Pancreas (tissue), 10 donors: ENCODE measurements around the gene LHX6. TPM values are rescaled to one million over a fixed set of nuclear protein-coding genes. Genes with fewer than 3 reads are reported as not detected.

Experiments
- ATAC-seq, 4 donors: fragments of 200-7000 bp; cut with Tn5 transposase; one replicate each; pipeline versions ENCODE4 v1.8.0 to v1.9.1; 2020; ENCODE audit warnings: mild to moderate bottlenecking in 4 of 4, moderate library complexity in 4 of 4
- DNase-seq, 6 donors: peaks; one replicate each; pipeline ENCODE4 v3.0.0-alpha.2; 2020
- FAIRE-seq: peaks from 2 replicates; lab custom pipeline; 2012; peaks lifted over from hg19 to GRCh38; lab: Jason Lieb, UNC
- H3K27ac ChIP-seq, 4 donors: fragments of 200-600 bp; sonication (generic); 1 replicate in 3 of 4; 2 replicates in 1 of 4; pipeline versions ENCODE4 v1.5.0 to v1.8.0; 2020
- H3K27me3 ChIP-seq, 4 donors: fragments of 200-600 bp; one replicate each; pipeline ENCODE4 v1.8.0; 2021
- H3K36me3 ChIP-seq, 3 donors: fragments of 200-600 bp; sonication (generic) in 1 of 3; one replicate each; pipeline versions ENCODE4 v1.5.0 to v1.8.0; 2020 to 2021
- H3K4me1 ChIP-seq, 3 donors: fragments of 200-600 bp; one replicate each; pipeline ENCODE4 v1.8.0; 2021
- H3K4me3 ChIP-seq, 4 donors: fragments of 200-600 bp; sonication (generic) in 2 of 4; one replicate each; pipeline versions ENCODE4 v1.5.0 to v1.8.0; 2020 to 2021
- H3K9me3 ChIP-seq, 4 donors: fragments of 200-600 bp; one replicate each; pipeline ENCODE4 v1.8.0; 2021
- WGBS, 2 donors: extraction: QIAGEN DNeasy Blood & Tissue Kit; methylation state at CpG; one replicate each; pipeline ENCODE4 v1.1.7; 2013; 5-methylcytosine and 5-hydroxymethylcytosine counted together
- intact Hi-C, 3 donors: fragments of 100-400 bp; cut with DNase I; formaldehyde crosslinking; loops; one replicate each; pipeline versions ENCODE4 v1.11.1 to v1.14.2; 2022
- polyA plus RNA-seq, 2 donors: library from polyadenylated mRNA; stranded (reverse); fragments of 200-250 nt; gene quantifications; one replicate each; pipeline ENCODE4 v1.2.3, GENCODE V29; 2013
- total RNA-seq, 6 donors: library from RNA; stranded (reverse); fragmentation: NEBNext Ultra II Directional in 4 of 6; extraction: Animal tissue kit (Norgen Biotek cat#: 25700) in 4 of 6; gene quantifications; one replicate each; pipeline versions ENCODE4 v1.2.1 to v1.2.4, GENCODE V29; 2021 to 2023
- TF ChIP-seq, protein P1 (sequence below), 4 donors: fragments of 200-600 bp; sonication (generic) in 3 of 4; IDR thresholded peaks; one replicate each; pipeline versions ENCODE4 v1.5.0 to v1.8.0; 2021; ENCODE audit warnings: antibody characterized with exemption in 4 of 4
- donor health status: healthy with polysubstance abuse.
- donor health status: DM: no; HTN: no; CAD: no; lungs with moderate emphysema.
- donor health status: DM: no; HTN: no; CAD: no.
- donor health status: control.
- donor health status: control.
- donor health status: Bipolar disorder and iron deficiency.
- donor health status: DM: yes; HTN: yes; CAD: no.
- donor health status: DM: no; HTN: no; CAD: no.
- donor health status: DM: no; HTN: no; CAD: no.
- donor health status: DM: yes; HTN: yes; CAD: no.

LHX6 gene
- total and polyA plus RNA-seq, 8 donors: 0.22 to 1.7 (median 1.0) TPM

DNA sequence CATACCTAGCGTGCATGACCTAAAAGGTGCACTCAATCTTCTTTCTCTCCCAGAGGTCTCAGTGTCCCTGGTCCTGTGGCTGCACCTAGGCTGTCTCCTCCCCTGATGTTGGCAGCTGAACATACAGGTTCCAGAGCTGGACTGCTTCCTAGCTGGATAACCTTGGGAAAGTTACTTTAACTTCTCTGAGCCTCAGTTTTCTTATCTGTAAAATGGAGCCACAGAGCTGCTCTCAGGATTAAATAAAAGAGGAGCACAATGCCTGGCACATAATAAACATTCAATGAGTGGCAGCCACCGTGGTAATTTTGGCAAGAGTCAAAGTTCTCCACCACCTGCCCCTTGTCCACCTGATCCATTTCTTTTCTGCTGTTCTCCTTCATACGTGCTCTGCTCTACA, 55.1 kb downstream of the LHX6 start:
- TF ChIP-seq, protein P1, sequence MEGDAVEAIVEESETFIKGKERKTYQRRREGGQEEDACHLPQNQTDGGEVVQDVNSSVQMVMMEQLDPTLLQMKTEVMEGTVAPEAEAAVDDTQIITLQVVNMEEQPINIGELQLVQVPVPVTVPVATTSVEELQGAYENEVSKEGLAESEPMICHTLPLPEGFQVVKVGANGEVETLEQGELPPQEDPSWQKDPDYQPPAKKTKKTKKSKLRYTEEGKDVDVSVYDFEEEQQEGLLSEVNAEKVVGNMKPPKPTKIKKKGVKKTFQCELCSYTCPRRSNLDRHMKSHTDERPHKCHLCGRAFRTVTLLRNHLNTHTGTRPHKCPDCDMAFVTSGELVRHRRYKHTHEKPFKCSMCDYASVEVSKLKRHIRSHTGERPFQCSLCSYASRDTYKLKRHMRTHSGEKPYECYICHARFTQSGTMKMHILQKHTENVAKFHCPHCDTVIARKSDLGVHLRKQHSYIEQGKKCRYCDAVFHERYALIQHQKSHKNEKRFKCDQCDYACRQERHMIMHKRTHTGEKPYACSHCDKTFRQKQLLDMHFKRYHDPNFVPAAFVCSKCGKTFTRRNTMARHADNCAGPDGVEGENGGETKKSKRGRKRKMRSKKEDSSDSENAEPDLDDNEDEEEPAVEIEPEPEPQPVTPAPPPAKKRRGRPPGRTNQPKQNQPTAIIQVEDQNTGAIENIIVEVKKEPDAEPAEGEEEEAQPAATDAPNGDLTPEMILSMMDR (IDR thresholded peaks at IDR 0.05): no peak
- Histone ChIP-seq H3K9me3 (no peaks in the 10 kb centered on the region), H3K36me3 (no peaks in the 10 kb centered on the region), H3K27me3 (no peaks in the 10 kb centered on the region), H3K4me3 (no peak overlapping the region), H3K27ac (no peak overlapping the region), H3K4me1 (no peaks in the 10 kb centered on the region)
- DNase-seq (no peak), FAIRE-seq (no peak), ATAC-seq (no peak)
- WGBS, 2 donors: 67% methylated on average over 3 of the region's 3 CpGs
- intact Hi-C loops: no loop called here

DNA sequence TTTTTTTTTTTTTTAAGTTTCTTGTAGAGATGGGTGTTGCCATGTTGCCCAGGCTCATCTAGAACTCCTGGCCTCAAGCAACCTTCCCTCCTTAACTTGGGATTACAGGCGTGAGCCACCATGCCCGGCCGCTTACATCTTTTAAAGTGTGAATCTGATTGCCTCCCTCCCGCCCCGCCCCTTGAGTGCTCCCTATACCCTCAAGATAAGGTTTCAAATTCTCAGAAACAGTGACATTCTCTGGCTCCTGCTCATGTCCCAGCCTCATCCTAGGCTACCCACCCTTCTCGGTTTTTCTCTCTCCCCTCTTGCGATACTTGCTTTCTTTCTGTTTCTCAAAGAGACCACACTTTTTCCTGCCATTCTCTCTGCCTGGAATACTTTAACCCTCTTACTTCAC, 56.6 kb downstream of the LHX6 start:
- TF ChIP-seq, protein P1 (IDR thresholded peaks at IDR 0.05): no peak
- no peak for FAIRE-seq
- Histone ChIP-seq H3K4me3 (no peak overlapping the region), H3K36me3 (no peaks in the 10 kb centered on the region), H3K27me3 (no peaks in the 10 kb centered on the region), H3K9me3 (no peaks in the 10 kb centered on the region), H3K27ac (no peak overlapping the region), H3K4me1 (no peaks in the 10 kb centered on the region)
- intact Hi-C loops: no loop called here
- 86 to 87% methylated on average over 7 of the region's 7 CpGs for WGBS, 2 donors
- ATAC-seq: no peak
- DNase-seq: no peak

DNA sequence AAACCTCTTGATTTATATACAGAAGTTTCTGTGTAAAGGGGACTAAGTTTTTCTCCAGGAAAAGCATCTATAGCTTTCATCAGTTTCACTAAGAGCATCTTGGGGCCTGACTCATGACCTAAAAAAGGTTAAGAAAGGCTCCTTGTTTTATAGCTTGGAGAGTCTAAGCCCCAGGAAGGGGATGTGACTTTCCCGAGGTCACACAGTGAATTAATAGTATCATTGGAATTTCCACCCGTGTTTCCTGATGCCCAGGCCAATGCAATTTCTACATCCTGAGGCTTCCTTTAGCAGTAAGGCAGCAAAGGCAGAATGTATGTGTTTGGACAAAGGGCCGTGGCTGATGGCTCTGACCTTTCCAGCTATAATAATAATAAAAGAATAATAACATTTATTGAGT, 60.4 kb downstream of the LHX6 start:
- no peak for ATAC-seq
- no peak overlapping the region for H3K4me3 ChIP-seq
- 57 to 62% methylated on average over 3 of the region's 3 CpGs for WGBS, 2 donors
- H3K36me3 ChIP-seq: no peaks in the 10 kb centered on the region
- intact Hi-C loops: no loop called here
- no peak for DNase-seq
- no peaks in the 10 kb centered on the region for H3K4me1 ChIP-seq
- no peak overlapping the region for H3K27ac ChIP-seq
- H3K9me3 ChIP-seq: no peaks in the 10 kb centered on the region
- TF ChIP-seq, protein P1 (IDR thresholded peaks at IDR 0.05): no peak
- no peaks in the 10 kb centered on the region for H3K27me3 ChIP-seq
- FAIRE-seq: no peak

DNA sequence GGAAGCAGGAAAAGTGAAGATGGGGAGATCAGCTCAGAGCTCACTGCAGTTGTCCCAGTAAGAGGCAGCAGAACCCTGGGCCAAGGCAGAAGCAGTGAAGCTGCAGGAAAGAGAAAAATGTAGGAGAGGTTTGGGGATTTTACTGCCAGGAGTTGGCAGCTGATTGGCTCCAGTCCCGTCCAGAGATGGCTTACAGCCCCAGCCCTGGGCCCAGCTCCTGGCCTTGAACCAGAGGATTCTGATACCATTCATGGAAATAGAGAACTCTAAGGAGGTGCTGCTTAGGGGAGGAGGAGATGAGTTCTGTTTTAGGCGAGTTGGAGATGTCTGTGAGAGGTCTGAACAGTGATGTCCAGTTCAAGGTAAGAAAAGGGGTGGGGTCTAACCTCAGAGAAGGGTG, 64.5 kb downstream of the LHX6 start:
- Histone ChIP-seq H3K27ac (no peak overlapping the region), H3K9me3 (no peaks in the 10 kb centered on the region), H3K4me3 (no peak overlapping the region), H3K27me3 (no peaks in the 10 kb centered on the region), H3K4me1 (peaks cover 0 to 4% (median 0%) of the 10 kb centered on the region in 3 donors), H3K36me3 (no peaks in the 10 kb centered on the region)
- TF ChIP-seq, protein P1 (IDR thresholded peaks at IDR 0.05): no peak
- 25 to 26% methylated on average over 2 of the region's 2 CpGs for WGBS, 2 donors
- intact Hi-C loops: no loop called here
- ATAC-seq: no peak
- no peak for DNase-seq
- FAIRE-seq: no peak

DNA sequence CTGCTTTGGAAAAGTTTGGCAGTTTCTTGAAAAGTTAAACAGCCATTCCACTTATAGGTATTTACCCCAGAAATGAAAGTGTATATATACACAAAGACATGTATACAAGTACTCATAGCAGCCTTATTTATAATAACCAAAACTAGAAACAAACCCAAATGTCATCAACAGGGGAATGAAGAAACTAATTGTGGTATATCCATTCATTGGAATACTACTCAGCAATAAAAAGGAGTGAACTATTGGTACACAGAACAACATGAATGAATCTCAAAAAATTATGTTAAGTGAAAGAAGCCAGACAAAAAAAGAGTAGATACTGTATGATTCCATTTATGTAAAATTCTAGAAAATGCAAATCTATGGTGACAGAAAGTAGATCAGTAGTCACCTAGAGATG, 66.3 kb downstream of the LHX6 start:
- FAIRE-seq (no peak), ATAC-seq (no peak), DNase-seq (no peak)
- no peaks in the 10 kb centered on the region for H3K27me3 ChIP-seq
- no peaks in the 10 kb centered on the region for H3K9me3 ChIP-seq
- TF ChIP-seq, protein P1 (IDR thresholded peaks at IDR 0.05): no peak
- intact Hi-C loops: no loop called here
- peaks cover 0 to 16% (median 8%) of the 10 kb centered on the region in 3 donors for H3K4me1 ChIP-seq
- H3K36me3 ChIP-seq: no peaks in the 10 kb centered on the region
- H3K4me3 ChIP-seq: no peak overlapping the region
- no peak overlapping the region for H3K27ac ChIP-seq
